GM19043 (cell line): ENCODE data around the gene SORBS1.
"Not testable (repeated sequence)": the region's sequence is repeated elsewhere in the genome, so short reads cannot be mapped to it uniquely, and the experiment has no call there.

Experiments
- ATAC-seq: cut with Tn5 transposase; IDR thresholded peaks from one replicate; pipeline ENCODE4 v1.9.1; 2021; ENCODE audit warnings: low read depth; ENCODE audit not compliant: unreplicated experiment

SORBS1 gene

GRCh38 chr10:95360122-95360714, 201.0 kb downstream of the SORBS1 start:
- ATAC-seq, result no peak

GRCh38 chr10:95359466-95359865, 201.7 kb downstream of the SORBS1 start:
- ATAC-seq, result no peak

- no peak for ATAC-seq
Measured at GRCh38 chr10:95356190-95356955, 204.8 kb downstream of the SORBS1 start.

- no peak for ATAC-seq
Measured at GRCh38 chr10:95355301-95355700, 205.9 kb downstream of the SORBS1 start.

GRCh38 chr10:95354110-95354509, 207.1 kb downstream of the SORBS1 start:
- ATAC-seq, result no peak

GRCh38 chr10:95353123-95353522, 208.0 kb downstream of the SORBS1 start:
- no peak for ATAC-seq

GRCh38 chr10:95352684-95353083, 208.5 kb downstream of the SORBS1 start:
- ATAC-seq, result no peak

GRCh38 chr10:95350830-95351228, 210.3 kb downstream of the SORBS1 start:
- no peak for ATAC-seq

- ATAC-seq, result no peak
Measured at GRCh38 chr10:95350219-95350829, 210.8 kb downstream of the SORBS1 start.

GRCh38 chr10:95347402-95347766, 213.8 kb downstream of the SORBS1 start:
- not testable (repeated sequence) for ATAC-seq

GRCh38 chr10:95346715-95347401, 214.3 kb downstream of the SORBS1 start:
- ATAC-seq, result no peak

- no peak for ATAC-seq
Measured at GRCh38 chr10:95343573-95343972, 217.6 kb downstream of the SORBS1 start.

- no peak for ATAC-seq
Measured at GRCh38 chr10:95341716-95342130, 219.4 kb downstream of the SORBS1 start.

GRCh38 chr10:95339863-95340262, 221.3 kb downstream of the SORBS1 start:
- no peak for ATAC-seq

- no peak for ATAC-seq
Measured at GRCh38 chr10:95337423-95338160, 223.6 kb downstream of the SORBS1 start.

- no peak for ATAC-seq
Measured at GRCh38 chr10:95336702-95337101, 224.5 kb downstream of the SORBS1 start.

- ATAC-seq, result no peak
Measured at GRCh38 chr10:95335933-95336699, 225.1 kb downstream of the SORBS1 start.

GRCh38 chr10:95334805-95335144, 226.4 kb downstream of the SORBS1 start:
- ATAC-seq, result no peak

- ATAC-seq, result no peak
Measured at GRCh38 chr10:95333997-95334804, 227.0 kb downstream of the SORBS1 start.
